ENCODE data around the gene UBR4. TPM values are rescaled to one million over a fixed set of nuclear protein-coding genes. Genes with fewer than 3 reads are reported as not detected.
"Not testable (repeated sequence)": the region's sequence is repeated elsewhere in the genome, so short reads cannot be mapped to it uniquely, and the experiment has no call there.

Gene UBR4
- polyA plus RNA-seq, 3 donors, result 111 to 114 (median 111) TPM

DNA sequence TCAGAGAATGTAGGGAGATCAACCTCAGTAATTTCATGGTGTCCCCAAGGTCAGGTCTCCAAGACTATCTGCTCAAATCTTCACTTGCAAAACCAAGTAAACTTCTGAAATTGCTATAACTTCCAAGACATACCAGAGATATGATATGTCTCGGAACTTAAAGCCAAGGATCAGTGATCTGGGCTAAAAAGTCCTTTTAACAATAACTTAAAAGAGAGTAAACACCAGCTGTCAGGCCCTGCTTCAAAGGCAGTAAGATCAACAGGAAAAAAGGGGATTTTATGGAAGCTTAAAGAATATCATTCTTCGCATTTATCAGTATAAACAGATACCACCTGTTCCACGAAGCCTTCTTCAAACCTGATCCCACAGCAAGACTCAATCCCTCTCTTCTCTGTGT, 13.7 kb downstream of the UBR4 start:
- no peak for DNase-seq (ENCODE audit: low read depth in 3 of 3, low spot score in 2 of 3)

DNA sequence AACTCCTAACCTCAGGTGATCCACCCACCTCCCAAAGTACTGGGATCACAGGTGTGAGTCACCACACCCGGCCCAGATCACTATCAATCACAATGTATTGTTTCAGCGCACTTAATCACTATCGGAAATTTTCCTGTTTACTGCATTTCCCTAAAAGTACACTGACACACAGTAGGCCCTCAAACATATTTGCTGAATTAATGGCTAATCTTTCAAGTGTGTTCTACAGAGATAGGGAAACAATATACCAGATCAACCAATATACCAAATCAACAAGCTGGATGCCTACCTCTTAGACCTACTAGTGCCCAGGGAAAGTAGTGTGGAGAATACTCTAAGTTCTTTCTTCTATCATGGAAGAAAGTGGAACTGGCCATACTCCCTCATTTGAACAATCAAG, 17.1 kb downstream of the UBR4 start:
- no peak for DNase-seq (ENCODE audit: low read depth in 3 of 3, low spot score in 2 of 3)

DNA sequence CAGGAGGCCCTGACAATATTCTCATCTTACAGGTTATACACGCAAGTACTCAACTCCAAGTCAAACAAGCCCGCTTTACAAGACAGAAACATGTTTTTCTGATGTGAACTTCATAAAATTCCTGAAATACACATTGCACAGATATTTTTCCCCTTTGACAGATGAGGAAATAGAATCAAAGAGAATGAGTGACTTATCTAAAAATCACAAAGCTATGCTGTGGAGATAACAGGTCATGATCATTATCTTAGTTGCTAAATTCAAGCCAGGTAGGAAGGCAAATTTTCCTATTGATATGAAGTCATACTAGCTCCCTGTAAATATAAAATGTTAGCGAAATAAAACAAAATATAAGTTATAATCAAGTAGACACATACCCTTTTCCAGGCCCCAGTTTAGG, 18.3 kb downstream of the UBR4 start:
- no peak for DNase-seq (ENCODE audit: low read depth in 3 of 3, low spot score in 2 of 3)

DNA sequence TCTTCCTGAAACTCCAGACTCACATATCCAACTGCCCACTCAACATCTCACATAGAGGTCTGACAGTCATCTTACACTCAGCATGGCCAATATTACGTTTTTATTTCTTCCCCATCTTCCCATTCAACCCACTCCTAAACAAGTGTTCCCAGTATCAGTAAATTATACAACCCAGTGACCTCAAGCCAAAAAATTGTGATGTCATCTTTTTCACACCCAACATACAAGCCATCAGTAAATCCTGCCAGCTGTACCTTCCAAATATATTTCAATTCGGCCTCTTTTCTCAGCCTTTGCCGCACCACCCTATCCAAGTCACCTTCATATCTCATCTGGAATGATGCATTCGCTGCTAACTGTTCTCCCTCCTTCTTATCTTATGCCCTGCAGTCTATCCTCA, 19.6 kb downstream of the UBR4 start:
- DNase-seq (ENCODE audit: low read depth in 3 of 3, low spot score in 2 of 3), result no peak

DNA sequence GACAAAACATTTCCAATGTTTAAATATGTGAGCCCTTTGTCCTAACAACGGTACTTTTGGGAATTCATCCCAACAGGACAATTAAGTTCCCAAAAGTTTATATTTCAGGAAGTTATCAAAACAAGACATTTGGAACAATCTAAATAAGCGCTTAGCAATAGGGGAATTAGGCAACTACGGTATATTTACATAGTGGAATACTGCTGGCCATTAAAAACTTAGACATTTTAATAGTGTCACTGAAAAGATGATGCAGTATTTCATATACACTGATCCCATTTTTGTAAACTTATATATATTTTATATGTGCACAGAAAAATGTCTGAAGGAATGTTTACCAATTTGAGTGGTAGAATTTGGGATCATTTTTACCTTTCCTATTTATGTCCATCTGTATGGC, 20.8 kb downstream of the UBR4 start:
- no peak for DNase-seq (ENCODE audit: low read depth in 3 of 3, low spot score in 2 of 3)

GRCh38 chr1:19187852-19188251, 22.2 kb downstream of the UBR4 start:
- DNase-seq (ENCODE audit: low read depth in 3 of 3, low spot score in 2 of 3), result no peak

DNA sequence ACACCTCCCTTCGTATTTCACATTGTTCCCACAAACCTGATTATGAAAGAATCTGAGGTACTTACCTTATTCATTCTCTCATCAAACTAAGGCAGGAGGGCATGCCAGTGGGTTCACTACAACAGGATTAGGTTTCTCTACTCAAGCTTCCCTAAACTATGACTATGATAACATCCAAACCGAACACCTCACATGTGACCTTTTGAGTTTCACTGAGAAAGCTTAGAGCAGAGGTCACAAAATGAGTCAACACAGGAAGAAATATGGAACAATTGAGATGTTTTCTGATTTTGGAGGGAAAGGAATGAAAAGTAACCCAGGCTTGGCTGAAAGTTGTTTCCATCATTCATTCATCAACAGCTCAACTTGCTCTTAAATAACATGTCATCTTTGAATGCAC, 24.1 kb downstream of the UBR4 start:
- DNase-seq (ENCODE audit: low read depth in 3 of 3, low spot score in 2 of 3), result no peak

GRCh38 chr1:19182223-19182622, 27.8 kb downstream of the UBR4 start:
- no peak for DNase-seq (ENCODE audit: low read depth in 3 of 3, low spot score in 2 of 3)

- not testable (repeated sequence) for DNase-seq (ENCODE audit: low read depth in 3 of 3, low spot score in 2 of 3)
Observed at GRCh38 chr1:19180265-19180657, 29.8 kb downstream of the UBR4 start.

GRCh38 chr1:19179597-19180264, 30.3 kb downstream of the UBR4 start:
- DNase-seq (ENCODE audit: low read depth in 3 of 3, low spot score in 2 of 3), result no peak

DNA sequence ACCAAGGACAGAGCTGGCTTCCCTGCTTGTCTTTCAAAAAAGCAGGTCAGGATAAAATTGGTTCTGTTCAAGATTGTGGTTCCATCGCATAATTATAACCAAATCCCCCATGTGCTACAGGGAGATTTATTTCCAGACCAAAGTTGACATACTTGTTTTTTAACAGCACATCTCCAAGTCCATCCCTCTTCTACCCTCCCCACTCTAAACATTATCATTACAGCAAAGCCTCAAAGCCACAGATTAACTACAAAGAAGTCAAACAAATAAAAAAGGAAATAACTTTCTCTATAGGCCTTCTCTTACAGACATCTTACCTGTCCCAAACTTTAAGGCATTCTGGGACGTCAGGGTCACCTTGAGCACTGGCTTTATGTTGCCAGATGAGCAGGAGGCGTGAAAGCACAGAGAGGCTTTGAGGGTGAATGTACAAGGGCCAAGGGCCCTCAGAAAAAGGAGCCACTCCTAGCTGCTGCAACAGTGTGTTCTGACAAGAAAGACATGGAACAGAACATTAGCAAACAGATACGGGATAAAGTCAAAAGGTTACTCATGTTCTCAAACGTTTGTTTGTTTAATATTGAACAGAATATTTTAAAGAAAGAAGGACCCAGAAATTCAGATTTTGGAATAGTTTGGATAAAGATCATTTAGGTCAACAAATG, 31.2 kb downstream of the UBR4 start:
- DNase-seq (ENCODE audit: low read depth in 3 of 3, low spot score in 2 of 3), result no peak

DNA sequence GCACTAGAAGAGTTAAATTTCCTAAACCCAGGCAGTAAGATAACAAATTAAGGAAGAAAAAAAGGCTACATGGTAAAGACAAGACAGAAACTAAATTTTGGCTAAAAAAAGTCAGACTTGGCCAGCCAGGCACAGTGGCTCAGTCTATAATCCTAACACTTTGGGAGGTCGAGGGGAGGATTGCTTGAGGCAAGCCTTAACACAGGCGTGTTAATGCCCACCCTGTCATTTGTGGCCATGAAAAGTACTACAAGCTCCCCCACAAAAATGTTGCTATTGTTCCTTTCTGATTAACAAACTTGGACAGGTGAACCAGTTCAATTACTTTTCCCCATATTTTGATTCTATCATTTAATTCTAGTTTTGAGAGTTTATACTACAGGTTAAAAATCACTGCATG, 32.3 kb downstream of the UBR4 start:
- DNase-seq (ENCODE audit: low read depth in 3 of 3, low spot score in 2 of 3), result no peak

GRCh38 chr1:19169642-19170041, 40.4 kb downstream of the UBR4 start:
- DNase-seq (ENCODE audit: low read depth in 3 of 3, low spot score in 2 of 3), result no peak

DNA sequence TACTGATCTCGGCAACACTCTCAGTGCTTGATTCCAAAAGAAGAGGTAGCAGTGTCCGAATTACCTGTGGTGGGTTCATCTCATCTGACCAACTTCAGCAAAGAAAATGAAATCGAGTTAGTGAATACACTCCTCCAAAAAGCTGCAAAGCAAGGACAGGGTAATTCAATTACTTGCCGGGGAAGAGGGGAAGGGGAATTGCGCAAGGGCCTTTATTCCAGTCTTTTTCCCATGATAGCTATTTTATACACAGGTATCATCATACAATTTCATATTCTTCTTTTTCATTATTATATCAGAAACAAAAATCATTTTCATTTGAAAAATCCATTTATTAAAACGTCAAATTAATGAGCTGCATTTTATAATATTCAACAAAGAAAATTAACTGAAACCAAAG, 42.9 kb downstream of the UBR4 start:
- no peak for DNase-seq (ENCODE audit: low read depth in 3 of 3, low spot score in 2 of 3)

DNA sequence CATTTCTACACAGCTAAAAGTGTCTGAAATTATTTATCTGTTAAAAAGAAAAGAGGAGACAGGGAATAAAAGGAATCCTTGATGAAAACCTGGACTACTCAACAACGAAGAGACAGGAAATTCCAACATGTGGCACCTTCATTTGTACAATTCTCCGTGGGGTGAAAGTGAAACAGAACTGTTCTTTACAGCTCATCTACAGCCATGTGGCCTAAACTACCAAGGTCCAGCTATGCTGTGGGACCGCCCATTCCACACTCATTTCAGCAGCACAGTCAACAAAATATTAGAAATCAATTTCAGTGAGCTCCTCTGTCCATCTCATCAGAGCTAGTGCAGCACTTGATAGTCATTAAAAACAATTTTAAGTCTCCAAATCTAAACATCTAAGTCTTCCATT, 44.0 kb downstream of the UBR4 start:
- DNase-seq (ENCODE audit: low read depth in 3 of 3, low spot score in 2 of 3), result no peak

GRCh38 chr1:19165501-19165900, 44.6 kb downstream of the UBR4 start:
- no peak for DNase-seq (ENCODE audit: low read depth in 3 of 3, low spot score in 2 of 3)

DNA sequence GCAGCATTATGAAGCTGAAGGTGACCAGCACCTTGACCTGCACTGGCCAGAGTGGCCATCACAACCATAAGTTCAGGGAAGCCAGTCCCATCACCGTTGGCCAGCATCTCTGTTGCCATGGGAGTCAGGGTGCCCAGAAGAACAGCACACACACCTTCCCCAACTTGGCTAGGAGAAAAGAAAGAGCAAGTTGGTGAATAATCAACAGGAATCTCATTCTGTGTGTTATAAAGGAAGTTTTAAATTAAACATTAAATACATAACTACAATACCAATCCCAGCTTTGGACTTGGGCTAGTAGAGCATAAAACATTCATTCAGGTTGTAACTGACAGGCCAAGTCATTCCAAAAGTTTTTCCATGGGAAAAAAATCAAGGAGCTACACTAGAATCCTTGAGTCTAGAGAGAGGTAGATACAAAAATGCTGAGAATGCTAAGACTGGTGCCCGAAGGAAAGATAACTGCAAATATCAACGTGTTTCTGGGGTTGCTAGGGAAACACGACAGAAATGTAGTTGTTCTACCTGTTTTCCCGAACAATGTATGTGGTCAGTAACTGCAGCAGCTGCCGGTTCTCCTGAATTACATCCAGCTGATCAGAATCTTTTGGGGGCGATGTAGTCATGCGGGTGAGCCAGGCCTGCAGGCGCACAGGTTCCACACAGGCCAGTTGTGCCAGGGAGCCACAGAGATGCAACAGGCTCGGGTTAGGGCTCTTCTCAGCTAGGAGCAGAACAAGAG, 45.6 kb downstream of the UBR4 start:
- peak in 1 of 3 donors; percentile 23 for DNase-seq (ENCODE audit: low read depth in 3 of 3, low spot score in 2 of 3)

GRCh38 chr1:19163261-19163660, 46.8 kb downstream of the UBR4 start:
- no peak for DNase-seq (ENCODE audit: low read depth in 3 of 3, low spot score in 2 of 3)

GRCh38 chr1:19160831-19161230, 49.2 kb downstream of the UBR4 start:
- DNase-seq (ENCODE audit: low read depth in 3 of 3, low spot score in 2 of 3), result no peak

DNA sequence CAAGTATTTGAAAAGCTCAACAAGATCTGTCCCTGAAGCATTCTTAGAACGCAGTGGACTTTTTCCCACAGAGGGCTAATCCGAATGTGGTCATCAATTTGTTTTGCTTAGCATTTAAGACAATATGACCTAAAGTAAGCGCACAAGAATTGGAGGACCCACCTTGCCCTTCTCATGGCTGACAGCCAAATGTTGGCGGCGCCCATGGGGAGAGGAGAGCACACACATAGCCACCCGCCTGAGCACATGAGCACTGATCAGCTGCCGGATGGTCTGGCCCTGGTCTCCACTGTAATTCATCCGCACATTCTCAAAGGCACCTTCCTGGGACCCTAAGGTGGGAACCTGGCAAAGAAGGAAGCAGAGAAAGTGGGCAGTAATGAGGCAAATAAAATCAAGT, 52.4 kb downstream of the UBR4 start:
- no peak for DNase-seq (ENCODE audit: low read depth in 3 of 3, low spot score in 2 of 3)

GRCh38 chr1:19156676-19157075, 53.4 kb downstream of the UBR4 start:
- no peak for DNase-seq (ENCODE audit: low read depth in 3 of 3, low spot score in 2 of 3)

DNA sequence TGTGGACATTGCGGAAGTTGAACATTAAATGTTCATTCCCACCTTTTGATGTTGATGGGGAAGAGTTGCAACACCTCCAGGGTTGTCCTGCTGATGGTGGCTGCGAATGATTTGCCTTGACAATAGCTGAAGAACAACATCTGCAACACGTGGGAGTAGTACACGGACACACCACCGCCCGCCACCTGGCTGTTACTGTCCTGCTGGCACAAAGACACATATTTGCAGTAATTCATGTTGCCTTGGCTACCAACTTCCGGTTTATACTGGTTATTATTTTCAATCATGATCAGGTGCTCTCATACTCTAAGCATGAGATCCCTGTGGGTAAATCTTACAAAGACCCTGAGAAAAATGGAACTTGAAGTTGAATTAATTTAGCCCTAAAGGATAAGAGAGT, 55.2 kb downstream of the UBR4 start:
- no peak for DNase-seq (ENCODE audit: low read depth in 3 of 3, low spot score in 2 of 3)

Data from right renal cortex interstitium (tissue), 3 donors.